ENCODE data around the gene PXYLP1.
A peak's percentile ranks its signal among the peaks of the same experiment; 100 is the strongest.
"Not testable (repeated sequence)": the region's sequence is repeated elsewhere in the genome, so short reads cannot be mapped to it uniquely, and the experiment has no call there.

Gene PXYLP1, protein sequence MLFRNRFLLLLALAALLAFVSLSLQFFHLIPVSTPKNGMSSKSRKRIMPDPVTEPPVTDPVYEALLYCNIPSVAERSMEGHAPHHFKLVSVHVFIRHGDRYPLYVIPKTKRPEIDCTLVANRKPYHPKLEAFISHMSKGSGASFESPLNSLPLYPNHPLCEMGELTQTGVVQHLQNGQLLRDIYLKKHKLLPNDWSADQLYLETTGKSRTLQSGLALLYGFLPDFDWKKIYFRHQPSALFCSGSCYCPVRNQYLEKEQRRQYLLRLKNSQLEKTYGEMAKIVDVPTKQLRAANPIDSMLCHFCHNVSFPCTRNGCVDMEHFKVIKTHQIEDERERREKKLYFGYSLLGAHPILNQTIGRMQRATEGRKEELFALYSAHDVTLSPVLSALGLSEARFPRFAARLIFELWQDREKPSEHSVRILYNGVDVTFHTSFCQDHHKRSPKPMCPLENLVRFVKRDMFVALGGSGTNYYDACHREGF

DNA sequence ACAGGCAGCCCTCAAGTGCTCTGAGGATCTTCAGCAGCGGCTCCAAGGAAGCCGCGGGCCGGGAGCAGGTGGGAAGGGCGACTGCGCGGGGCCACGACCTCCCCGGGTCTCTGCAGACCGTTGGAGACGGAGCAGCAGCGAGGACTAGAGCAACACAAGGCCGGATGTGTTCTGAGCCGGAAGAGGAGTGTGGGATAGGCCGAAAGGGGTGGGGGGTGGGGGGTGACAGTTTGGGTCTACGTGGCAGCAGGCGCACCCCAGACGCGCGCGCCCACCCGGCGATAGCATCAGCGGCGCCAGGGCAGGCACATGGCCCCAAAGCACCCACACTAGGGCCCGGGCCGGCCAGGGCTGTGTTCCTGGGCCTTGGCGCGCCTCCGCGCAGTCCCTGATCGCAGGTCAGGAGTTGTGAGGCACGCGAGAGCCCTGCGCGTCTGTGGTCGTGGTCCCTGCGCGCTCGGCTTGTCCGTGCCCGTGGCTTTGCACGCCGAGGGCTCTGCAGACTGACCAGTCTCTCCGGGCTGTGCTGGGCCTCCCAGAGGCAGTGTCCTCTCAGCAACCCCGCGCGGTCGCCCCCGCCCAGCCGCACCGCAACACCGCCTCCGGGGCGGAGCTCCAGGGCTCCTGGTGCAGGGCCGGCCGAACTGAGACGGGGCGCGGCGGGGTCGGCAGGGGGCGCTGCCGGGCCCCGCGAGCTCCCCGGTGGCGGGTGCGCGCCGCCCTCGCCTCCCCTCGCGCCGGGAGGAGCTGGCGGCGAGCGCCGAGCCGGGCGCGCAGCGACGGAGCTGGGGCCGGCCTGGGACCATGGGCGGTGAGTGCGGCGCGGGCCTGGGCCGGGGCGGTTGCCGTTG is at the start of gene PXYLP1:
PXYLP1 (plus strand) TSS at position 725 of the 851 bp plus-strand sequence. CDS start 28,351 bp downstream, outside the sequence.
- peak; percentile 77 for DNase-seq (ENCODE audit: low read depth)

DNA sequence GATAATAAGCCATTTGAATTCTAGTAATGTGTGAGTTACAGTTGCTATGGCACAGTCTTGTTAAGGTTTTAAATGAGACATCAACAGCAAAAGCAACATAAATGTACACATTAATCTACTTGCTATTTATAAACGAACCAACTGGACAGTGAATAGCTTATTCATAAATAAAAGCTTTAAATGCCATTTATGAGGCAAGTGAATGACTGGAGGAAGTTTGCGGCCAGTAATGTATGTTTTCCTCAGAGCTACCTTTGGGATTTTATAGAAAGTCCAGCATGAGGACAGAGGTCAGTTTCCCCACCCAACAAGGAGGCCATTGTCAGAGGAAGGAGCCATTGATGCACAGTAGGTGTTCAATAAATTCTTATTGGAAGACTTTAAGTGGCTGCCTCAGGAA is 48.0 kb upstream of the PXYLP1 start:
- DNase-seq (ENCODE audit: low read depth) = no peak

DNA sequence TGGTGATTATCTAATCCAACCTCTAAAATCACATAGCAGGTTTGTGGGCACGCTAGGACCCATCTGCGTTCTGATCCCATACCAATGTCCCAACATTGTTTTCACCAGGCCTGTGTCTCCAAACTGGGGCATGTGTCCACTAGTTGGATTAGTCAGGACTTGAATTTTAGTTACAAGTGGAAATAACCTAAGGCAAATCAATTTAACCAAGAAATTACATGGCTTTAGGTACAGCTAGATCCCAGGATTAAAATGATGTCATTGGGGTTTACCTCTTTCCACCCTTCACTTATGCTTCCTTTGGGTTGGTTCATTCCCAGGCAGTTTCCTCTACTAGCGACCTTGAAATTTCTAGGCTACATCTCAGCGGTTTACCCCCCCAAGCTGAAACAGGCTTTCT is 47.2 kb upstream of the PXYLP1 start:
- DNase-seq (ENCODE audit: low read depth) = no peak

DNA sequence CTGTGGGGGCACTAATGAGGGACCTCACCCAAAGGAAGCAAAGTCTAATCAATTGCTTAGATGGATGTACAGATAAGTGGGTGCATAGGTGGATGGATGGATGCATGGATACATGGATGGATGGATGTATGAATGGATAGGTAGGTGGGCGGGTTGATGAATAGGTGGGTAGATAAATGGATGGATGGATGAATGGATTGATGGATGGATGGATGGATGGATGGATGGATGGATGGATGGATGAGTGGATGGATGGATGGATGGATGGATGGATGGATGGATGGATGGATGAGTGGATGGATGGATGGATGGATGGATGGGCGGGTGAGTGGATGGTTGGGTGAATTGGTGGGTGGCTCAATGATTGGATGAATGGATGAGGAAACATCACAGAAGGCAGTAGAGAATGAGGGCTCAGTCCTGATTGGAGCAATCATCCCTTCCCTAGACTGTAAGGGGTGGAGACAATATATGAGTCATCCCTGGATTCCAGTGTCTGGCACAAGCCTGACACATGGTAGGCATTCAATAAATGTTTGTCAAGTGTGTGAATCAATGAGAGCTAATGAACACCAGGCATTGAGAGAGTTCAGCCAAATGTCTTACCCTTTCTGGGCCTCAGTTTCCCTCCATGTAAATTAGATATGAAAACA is 40.4 kb upstream of the PXYLP1 start:
- no peak for DNase-seq (ENCODE audit: low read depth)

DNA sequence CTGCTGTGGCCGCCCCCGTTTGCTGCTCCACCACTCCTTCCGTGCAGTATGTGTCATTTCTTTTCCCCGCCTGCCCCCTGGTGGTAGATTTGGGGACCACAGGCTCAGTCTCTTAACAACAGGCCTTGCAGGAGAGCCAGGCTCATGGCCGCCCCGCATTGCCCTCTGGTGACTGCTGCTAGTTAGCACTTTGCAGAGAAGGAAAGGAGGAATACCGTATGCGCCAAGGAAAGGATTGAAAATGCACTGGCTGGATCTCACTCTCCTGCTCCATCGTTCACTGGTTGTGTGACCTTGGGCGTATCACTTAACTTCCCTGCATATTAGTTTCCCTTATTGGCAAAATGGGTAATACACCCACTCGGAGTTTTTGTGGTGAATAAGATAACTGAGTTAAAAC is 39.3 kb upstream of the PXYLP1 start:
- peak; percentile 99 for DNase-seq (ENCODE audit: low read depth)

DNA sequence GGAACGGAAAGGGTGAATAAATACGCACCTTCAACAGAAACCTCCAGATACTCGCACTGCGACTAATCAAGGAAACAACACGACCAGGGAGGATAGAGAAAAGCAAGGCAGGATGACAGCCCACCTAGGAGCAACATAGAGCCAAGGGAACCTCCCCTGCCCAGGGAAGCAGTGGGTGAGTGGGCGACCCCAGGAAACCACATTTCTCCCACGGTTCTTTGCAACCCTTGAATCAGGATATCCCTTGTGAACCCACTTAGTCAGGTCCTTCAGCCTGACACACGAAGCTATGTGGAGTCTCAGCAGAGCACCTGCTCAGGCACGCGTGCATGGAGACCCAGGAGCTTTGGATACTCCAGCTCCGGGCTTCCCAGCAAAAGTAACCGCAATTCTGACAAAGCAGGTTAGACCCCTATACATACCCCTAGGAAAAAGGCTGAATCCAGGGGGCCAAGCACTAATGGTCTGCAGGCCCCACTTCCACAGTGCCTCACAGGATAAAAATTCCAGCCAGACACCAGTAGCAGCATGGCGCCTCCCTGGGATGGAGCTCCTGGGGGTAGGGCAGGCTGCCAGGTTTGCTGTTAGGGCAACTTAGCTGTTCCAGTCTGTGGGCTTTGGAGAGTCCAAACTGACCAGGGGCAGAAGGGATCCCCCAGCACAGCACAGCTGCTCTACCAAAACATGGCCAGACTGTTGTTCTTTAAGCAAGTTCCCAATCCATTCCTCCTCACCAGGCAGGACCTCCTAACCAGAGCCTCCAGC is 38.4 kb upstream of the PXYLP1 start:
- no peak for DNase-seq (ENCODE audit: low read depth)

DNA sequence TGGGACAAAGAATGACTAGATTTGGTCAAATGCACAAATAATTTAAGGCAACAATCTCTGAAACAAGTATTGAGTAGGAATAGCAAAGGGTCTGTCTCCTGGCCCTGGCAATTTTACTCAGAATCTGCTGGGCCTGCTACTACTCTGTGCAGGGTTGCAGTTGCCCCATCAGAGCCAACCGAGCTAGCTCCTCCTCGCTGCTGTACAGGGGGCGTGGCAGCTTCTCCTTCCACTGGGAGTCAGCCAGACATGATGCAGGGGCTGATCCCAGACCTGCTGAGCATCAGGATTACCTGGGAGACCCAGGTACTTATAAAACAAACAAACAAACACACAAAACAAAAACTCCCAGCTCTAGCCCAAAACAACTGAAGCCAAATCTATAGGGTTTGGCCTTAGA is 30.5 kb upstream of the PXYLP1 start:
- no peak for DNase-seq (ENCODE audit: low read depth)

DNA sequence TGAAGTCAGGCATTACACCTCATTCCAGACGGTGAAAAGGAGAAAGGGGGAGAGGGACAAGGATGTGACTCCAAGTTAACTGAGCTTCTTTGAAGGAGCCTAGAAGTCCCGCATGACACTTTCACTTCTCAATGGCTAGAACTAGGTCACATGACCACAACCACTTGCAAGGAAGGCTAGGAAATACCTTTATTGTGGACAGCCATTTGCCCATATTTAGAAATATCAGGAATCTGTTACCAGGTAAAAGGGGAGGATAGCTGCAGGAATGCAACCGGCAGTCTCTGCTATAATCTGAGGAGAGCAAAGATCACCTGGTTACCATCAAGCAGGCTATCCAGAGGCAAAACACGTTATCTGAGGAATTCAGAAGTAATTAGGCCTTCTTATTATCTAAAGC is 28.9 kb upstream of the PXYLP1 start:
- no peak for DNase-seq (ENCODE audit: low read depth)

DNA sequence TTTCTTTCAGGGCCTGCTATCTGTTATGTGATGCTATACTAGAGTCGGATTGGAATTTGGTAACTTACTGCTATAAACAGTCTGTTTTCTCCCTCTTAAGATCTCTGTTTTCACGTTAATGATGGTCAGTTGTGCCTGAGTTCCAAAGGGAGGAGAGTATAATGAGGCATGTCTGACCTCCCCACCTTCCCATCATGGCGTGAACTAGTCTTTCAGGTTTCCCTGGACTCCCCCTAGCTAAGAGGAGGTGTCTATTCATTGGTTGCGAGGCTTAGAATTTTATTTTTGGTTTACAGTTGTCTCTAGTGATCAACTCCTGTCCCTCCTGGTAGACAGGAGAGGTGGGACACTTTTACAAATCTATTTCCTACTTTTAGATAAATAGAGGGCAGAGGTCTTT is 27.8 kb upstream of the PXYLP1 start:
- DNase-seq (ENCODE audit: low read depth) = no peak

DNA sequence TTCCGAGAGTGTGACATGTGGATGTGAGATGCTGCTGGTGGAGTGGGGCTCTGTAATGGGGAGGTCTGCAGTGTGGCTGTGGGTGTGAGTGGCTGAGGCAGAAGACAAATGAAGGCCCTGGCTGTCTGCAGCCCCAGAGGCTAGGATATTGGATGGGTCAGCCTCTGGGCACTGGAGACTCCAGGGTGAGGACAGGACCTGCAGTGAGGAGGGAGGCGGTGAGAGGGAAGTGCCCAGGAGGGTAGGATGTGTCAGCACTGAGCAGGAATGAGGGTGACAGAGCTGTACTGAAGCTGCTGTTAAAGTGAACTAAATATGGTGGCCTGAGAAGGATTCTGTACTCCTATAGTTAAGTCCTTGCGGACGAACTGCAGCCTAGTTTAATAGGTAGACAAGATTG is 27.3 kb upstream of the PXYLP1 start:
- no peak for DNase-seq (ENCODE audit: low read depth)

DNA sequence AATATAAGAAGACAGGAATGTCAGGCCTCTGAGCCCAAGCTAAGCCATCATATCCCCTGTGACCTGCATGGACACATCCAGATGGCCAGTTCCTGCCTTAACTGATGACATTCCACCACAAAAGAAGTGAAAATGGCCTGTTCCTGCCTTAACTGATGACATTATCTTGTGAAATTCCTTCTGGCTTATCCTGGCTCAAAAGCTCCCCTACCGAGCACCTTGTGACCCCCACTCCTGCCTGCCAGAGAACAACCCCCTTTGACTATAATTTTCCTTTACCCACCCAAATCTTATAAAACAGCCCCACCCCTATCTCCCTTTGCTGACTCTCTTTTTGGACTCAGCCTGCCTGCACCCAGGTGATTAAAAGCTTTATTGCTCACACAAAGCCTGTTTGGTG is 20.3 kb upstream of the PXYLP1 start:
- not testable (repeated sequence) for DNase-seq (ENCODE audit: low read depth)

DNA sequence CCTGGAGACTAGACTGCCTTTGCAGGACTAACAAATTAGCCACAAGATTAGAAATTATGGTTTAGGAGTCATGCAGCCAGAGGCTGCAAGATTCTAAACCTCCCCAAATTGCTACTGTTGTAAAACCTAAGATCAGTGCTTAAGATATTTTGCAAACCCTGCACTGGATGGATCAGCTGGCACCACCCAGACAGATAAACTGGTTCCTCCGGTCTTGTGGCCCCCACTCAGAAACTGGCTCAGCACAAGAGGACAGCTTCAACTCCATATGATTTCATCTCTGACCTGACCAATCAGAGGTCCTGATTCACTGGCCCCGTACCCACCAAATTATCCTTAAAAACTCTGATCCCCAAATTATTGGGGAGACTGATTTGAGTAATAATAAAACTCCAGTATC is 19.5 kb upstream of the PXYLP1 start:
- no peak for DNase-seq (ENCODE audit: low read depth)

DNA sequence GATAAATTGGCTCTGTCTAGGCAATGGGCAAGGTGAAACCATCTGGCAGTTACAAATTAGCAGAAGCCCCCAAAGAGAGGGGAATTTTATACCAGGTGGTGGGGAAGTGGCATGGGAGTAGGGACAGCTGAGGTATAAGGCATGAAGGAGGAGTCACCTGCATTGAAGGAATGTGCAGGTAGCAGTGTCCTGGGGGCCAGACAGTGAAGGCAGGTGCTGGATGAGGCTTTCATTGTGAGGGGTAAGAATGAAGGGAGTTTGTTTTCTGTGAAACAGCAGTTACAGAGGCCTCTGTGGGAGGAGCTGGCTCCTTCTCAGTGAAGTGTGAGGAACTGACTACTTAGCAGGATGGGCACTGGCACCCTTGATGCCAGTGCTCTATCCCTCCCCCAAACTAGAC is 19.1 kb upstream of the PXYLP1 start:
- no peak for DNase-seq (ENCODE audit: low read depth)

DNA sequence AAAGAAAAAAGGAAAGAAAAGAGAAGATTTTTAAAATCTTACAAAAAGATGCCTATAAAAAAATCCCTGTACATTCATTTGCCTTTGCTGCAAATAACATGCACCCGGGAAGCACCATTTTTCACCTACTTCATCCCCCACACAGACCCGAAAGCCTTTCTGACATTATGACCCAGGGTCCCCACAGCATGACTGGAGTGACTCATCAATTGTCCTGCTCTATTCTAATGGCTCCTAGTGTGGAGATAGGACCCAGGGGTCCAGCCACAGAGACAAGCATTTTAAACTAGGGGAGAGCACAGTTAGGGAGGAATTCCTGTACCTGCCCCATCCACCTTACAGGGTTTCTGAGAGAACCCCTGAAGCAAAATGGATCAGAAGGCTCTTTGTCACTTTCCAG is 14.7 kb upstream of the PXYLP1 start:
- no peak for DNase-seq (ENCODE audit: low read depth)

DNA sequence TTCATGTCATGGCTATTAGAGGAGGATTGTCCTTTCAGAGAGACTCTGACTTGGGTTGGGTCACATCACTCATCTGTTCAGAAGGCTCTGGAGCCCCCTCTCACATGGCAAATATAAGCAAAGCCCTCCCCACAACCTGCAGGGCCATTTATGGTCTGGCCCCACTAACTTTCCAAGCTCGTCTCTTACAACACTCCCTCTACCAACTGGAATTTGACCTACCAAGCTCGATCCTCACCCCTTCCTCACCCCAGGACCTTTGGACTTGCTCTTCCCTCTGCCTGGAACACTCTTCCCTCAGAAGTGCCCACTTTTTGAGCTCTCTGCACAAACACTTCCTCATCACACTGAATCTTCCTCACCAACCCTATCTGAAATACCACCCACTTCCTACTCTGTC is 14.2 kb upstream of the PXYLP1 start:
- DNase-seq (ENCODE audit: low read depth) = no peak

DNA sequence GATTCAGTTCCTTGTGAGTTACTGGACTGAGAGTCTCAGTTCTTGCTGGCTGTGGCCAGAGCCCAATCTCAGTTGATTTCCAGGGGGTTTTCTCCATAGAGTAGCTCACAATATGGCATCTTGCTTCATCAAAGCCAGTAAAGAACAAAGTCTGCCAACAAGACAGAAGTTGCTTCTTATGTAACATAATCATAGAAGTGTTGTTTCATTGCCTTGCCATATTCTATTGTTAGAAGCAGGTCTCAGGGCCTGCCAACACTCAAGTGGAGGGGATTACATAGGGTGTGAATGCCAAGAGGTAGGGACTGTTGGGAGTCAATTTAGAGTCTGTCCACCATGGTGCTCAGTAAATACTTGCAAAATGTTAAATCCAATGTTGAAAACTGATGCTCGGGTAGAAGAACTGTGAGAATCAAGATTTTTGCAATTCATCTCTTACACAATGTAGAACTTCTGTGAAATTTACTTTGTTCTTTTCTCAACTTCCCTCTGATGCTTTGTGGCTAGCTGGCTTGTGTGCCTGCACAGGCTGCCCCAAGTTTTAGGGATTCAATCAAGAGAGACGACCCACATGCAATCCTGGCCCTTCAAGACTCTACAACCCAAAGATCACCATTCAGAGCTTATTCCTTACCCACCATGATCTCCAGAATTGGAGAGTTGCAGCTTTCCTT is 13.3 kb upstream of the PXYLP1 start:
- no peak for DNase-seq (ENCODE audit: low read depth)

DNA sequence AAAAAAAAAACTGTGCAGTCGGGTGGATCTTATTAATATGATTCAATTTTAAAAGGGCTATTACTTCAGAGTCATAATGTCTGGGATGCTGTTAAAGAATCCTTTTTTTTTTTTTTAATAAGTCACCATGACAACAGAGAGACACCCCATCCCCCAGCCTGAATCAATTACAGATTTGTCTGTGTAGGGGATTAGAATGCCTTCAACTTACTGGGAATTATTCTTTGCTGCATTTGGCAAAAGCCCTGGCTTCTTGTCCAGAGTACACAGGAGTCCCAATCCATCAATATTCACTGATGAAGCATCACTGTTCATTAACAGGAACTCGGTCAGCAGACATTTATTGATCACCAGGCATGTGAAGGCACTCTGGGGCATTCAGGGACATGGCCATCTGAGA is 12.7 kb upstream of the PXYLP1 start:
- DNase-seq (ENCODE audit: low read depth) = no peak

DNA sequence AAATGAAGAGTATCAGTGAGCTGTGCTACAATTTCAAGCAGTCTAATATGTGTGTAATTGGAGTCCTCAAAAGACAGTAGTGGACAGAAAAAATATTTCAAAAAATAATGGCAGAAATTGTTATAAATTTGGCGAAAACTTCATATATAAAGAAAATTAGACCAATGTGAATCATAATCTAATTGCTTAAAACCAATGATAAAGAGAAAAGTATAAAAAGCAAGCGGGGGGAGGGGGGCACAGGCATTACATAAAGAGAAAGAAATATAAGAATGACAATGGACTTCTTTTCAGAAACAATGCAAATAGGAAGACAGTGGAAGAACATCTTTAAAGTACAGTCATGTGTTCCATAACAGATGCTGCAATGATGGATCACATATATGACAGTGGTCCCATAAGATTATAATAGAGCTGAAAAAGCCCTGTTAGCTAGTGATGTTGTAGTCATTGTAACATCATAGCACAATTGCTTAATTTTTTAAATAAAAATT is 7.9 kb upstream of the PXYLP1 start:
- no peak for DNase-seq (ENCODE audit: low read depth)

DNA sequence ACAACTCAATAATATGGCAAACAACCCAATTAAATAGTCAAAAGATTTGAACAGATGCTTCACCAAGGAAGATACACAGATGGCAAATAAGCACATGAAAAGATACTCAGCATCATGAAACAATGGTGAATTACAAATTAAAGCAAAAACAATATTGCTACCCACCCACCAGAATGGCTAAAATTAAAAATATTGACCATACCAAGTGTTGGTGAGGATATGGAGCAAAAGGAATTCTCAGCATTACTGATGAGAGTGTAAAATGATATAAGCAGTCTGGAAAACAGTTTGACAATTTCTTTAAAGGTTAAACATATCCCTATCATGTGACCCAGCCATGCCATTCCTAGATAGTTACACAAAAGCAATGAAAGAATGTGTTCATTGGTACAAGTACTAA is 5.7 kb upstream of the PXYLP1 start:
- no peak for DNase-seq (ENCODE audit: low read depth)

DNA sequence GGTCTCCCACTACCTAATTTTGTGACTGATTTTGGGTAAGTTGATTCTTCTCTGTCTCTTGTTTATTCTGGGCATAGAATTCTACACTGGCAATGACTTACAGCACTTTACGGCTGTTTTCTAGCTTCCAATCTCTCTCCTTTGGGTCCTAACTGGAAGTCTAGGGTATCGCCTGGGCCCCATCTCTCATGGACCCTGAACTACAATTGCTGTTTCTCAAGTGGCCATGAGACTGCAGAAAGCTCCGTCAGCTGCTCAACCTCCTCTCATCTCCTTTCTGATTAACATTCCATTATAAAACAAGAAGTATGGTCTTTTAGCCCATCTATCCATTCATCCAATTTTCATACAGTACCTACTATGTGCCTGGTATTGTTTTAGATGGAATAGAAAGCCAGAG is 4.4 kb upstream of the PXYLP1 start:
- no peak for DNase-seq (ENCODE audit: low read depth)

DNA sequence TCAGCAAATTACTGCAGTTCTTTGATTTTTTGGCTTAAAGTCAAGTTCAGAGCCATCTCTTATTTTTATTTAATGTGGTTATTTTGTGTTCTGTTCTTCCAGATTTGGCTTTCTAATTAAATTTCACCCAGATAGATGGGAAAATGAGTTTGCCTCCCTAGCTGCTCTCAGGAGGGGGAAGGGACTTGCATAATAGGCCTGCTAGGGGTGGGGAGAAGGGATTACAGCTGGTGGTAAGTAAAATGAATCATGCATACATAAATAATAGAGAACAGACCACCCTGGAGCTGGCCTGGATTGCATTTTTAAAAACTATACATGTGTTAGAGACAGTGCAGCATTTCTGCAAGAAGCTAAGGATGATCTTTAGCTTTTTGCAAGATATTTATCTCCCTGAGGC is 3.9 kb upstream of the PXYLP1 start:
- no peak for DNase-seq (ENCODE audit: low read depth)
